SK-N-SH (cell line): ENCODE data around the gene ERAP2. TPM values are rescaled to one million over a fixed set of nuclear protein-coding genes. Genes with fewer than 3 reads are reported as not detected.

Experiments
- CTCF ChIA-PET: fragments of 300-600, 350-600 bp; formaldehyde crosslinking; extraction: SDS; loops from one replicate; lab custom pipeline; 2021; lab: Yijun Ruan, JAX
- POLR2A ChIA-PET: fragments of 350-600 bp; sonication (Branson Sonifier 250); formaldehyde crosslinking; extraction: SDS; loops from one replicate; lab custom pipeline; 2020; ENCODE audit warnings: antibody characterized with exemption, inconsistent platforms; lab: Yijun Ruan, JAX
- DNase-seq: peaks from one replicate; pipeline ENCODE4 v3.0.0; 2012
- H2AFZ ChIP-seq: fragments of 200-600 bp; sonication (generic); 2 replicates; pipeline ENCODE4 v1.8.1; 2016; ENCODE audit warnings: antibody characterized with exemption, mild to moderate bottlenecking, low read depth
- H3F3A ChIP-seq: fragments of 200-600 bp; sonication (generic); replicated peaks from 2 replicates; pipeline ENCODE3; 2016; ENCODE audit warnings: antibody characterized with exemption, mild to moderate bottlenecking; ENCODE audit not compliant: insufficient read depth
- H3K27ac ChIP-seq, 2 experiments: fragments of 200-500 bp in 1 of 2; fragments of 200-600 bp in 1 of 2; sonication (Bioruptor generic) in 1 of 2; sonication (generic), shearing (Covaris generic) in 1 of 2; 2 replicates each; pipeline versions ENCODE4 v1.5.1 to v1.6.1; 2014 to 2016; ENCODE audit warnings: low read depth in 2 of 2, inconsistent platforms in 1 of 2, low read length in 1 of 2, mild to moderate bottlenecking in 1 of 2, mixed read lengths in 1 of 2
- H3K27me3 ChIP-seq: fragments of 200-600 bp; sonication (generic), shearing (Covaris generic); 2 replicates; pipeline ENCODE4 v1.6.1; 2016; ENCODE audit warnings: mixed run types; ENCODE audit not compliant: insufficient read depth
- H3K36me3 ChIP-seq, 2 experiments: fragments of 200-500 bp in 1 of 2; fragments of 200-600 bp in 1 of 2; sonication (Bioruptor generic) in 1 of 2; sonication (generic) in 1 of 2; replicated peaks in 1 of 2; 2 replicates each; pipeline versions ENCODE3 to v1.5.1; 2014 to 2016; ENCODE audit warnings: low read length in 1 of 2, mild to moderate bottlenecking in 1 of 2; ENCODE audit not compliant: insufficient read depth in 2 of 2, control insufficient read depth in 1 of 2
- H3K4me1 ChIP-seq, 2 experiments: fragments of 200-500 bp in 1 of 2; fragments of 200-600 bp in 1 of 2; sonication (Bioruptor generic) in 1 of 2; sonication (generic), shearing (Covaris generic) in 1 of 2; 2 replicates each; pipeline versions ENCODE4 v1.5.1 to v1.6.1; 2014 to 2016; ENCODE audit warnings: low read depth in 1 of 2, low read length in 1 of 2, mixed run types in 1 of 2; ENCODE audit not compliant: insufficient read depth in 2 of 2, control insufficient read depth in 1 of 2
- H3K4me2 ChIP-seq: fragments of 200-600 bp; sonication (generic), shearing (Covaris generic); 2 replicates; pipeline ENCODE4 v1.6.1; 2017; ENCODE audit warnings: mixed run types
- H3K4me3 ChIP-seq, 2 experiments: fragments of 200-500 bp in 1 of 2; fragments of 200-600 bp in 1 of 2; sonication (Bioruptor generic) in 1 of 2; sonication (generic), shearing (Covaris generic) in 1 of 2; 2 replicates each; pipeline versions ENCODE4 v1.5.1 to v1.8.1; 2014 to 2016; ENCODE audit warnings: low read depth in 2 of 2, inconsistent platforms in 1 of 2, low read length in 1 of 2, mild to moderate bottlenecking in 1 of 2, mixed read lengths in 1 of 2, moderate library complexity in 1 of 2
- H3K79me2 ChIP-seq: fragments of 200-600 bp; sonication (generic); 2 replicates; pipeline ENCODE4 v1.8.1; 2017; ENCODE audit warnings: mild to moderate bottlenecking; ENCODE audit not compliant: insufficient read depth
- H3K9ac ChIP-seq: fragments of 200-600 bp; sonication (generic); 2 replicates; pipeline ENCODE4 v1.6.1; 2017; ENCODE audit warnings: mixed run types
- H3K9me2 ChIP-seq: fragments of 200-600 bp; sonication (generic); 2 replicates; pipeline ENCODE4 v1.6.1; 2017; ENCODE audit warnings: mixed run types
- H3K9me3 ChIP-seq: fragments of 200-600 bp; sonication (generic); 2 replicates; pipeline ENCODE4 v1.6.1; 2017; ENCODE audit warnings: mixed run types, mild to moderate bottlenecking, moderate library complexity
- H4K20me1 ChIP-seq: fragments of 200-600 bp; sonication (generic); 2 replicates; pipeline ENCODE4 v1.6.1; 2017; ENCODE audit warnings: mild to moderate bottlenecking, mixed run types; ENCODE audit not compliant: insufficient read depth
- CHD2 ChIP-seq: fragments of 150-350 bp; IDR thresholded peaks from 2 replicates; pipeline ENCODE4 v1.6.1; 2018; ENCODE audit warnings: low read length; ENCODE audit not compliant: partially characterized antibody
- CTCF ChIP-seq: fragments of 200-600 bp; sonication (generic); IDR thresholded peaks from 2 replicates; pipeline ENCODE4 v1.6.1; 2017; ENCODE audit warnings: antibody characterized with exemption, mild to moderate bottlenecking, moderate library complexity
- ELF1 ChIP-seq: IDR thresholded peaks from 2 replicates; pipeline ENCODE4 v1.4.0; 2012
- EZH2phosphoT487 ChIP-seq: fragments of 200-600 bp; sonication (generic); IDR thresholded peaks from 2 replicates; pipeline ENCODE4 v1.6.1; 2017; ENCODE audit warnings: low read depth, mixed run types, mild to moderate bottlenecking, antibody characterized with exemption, moderate library complexity, borderline replicate concordance
- FOSL2 ChIP-seq: IDR thresholded peaks from 2 replicates; pipeline ENCODE4 v1.4.0; 2012; ENCODE audit warnings: low read depth, mild to moderate bottlenecking, moderate library complexity, borderline replicate concordance
- GABPA ChIP-seq: IDR thresholded peaks from 2 replicates; pipeline ENCODE4 v1.4.0; 2012; ENCODE audit warnings: low read depth, mild to moderate bottlenecking
- JUND ChIP-seq: IDR thresholded peaks from 2 replicates; pipeline ENCODE4 v1.4.0; 2012
- MEF2A ChIP-seq: IDR thresholded peaks from 2 replicates; pipeline ENCODE4 v1.4.0; 2012; ENCODE audit warnings: low read depth, borderline replicate concordance
- MXI1 ChIP-seq: IDR thresholded peaks from 2 replicates; pipeline ENCODE4 v1.6.1; 2012; ENCODE audit warnings: mild to moderate bottlenecking, low read depth, low read length, improper control_type of control experiment
- POLR2AphosphoS5 ChIP-seq: IDR thresholded peaks from 2 replicates; pipeline ENCODE4 v1.6.1; 2012; ENCODE audit warnings: low read depth, low read length
- RAD21 ChIP-seq: IDR thresholded peaks from 2 replicates; pipeline ENCODE4 v1.6.1; 2012; ENCODE audit warnings: mild to moderate bottlenecking, low read length
- REST ChIP-seq: IDR thresholded peaks from 2 replicates; pipeline ENCODE4 v1.6.1; 2012; ENCODE audit warnings: mild to moderate bottlenecking, low read depth, low read length, moderate library complexity
- RFX5 ChIP-seq: IDR thresholded peaks from 2 replicates; pipeline ENCODE4 v1.6.1; 2012; ENCODE audit warnings: mild to moderate bottlenecking, improper control_type of control experiment, low read length
- RXRA ChIP-seq: IDR thresholded peaks from 2 replicates; pipeline ENCODE4 v1.4.0; 2012; ENCODE audit warnings: low read depth, mild to moderate bottlenecking, borderline replicate concordance
- SIN3A ChIP-seq: IDR thresholded peaks from 2 replicates; pipeline ENCODE4 v1.6.1; 2012; ENCODE audit warnings: low read depth, mild to moderate bottlenecking, low read length, moderate library complexity, borderline replicate concordance
- TCF12 ChIP-seq: IDR thresholded peaks from 2 replicates; pipeline ENCODE4 v1.4.0; 2012
- YY1 ChIP-seq: IDR thresholded peaks from 2 replicates; pipeline ENCODE4 v1.4.0; 2012; ENCODE audit warnings: low read depth, mild to moderate bottlenecking
- ZBTB33 ChIP-seq: IDR thresholded peaks from 2 replicates; pipeline ENCODE4 v1.4.0; 2012; ENCODE audit warnings: low read depth, borderline replicate concordance
- WGBS: methylation state at CpG from one replicate; pipeline ENCODE4 v1.1.6; 2017; ENCODE audit warnings: low lambda C conversion rate; 5-methylcytosine and 5-hydroxymethylcytosine counted together
- polyA plus RNA-seq, 3 experiments: library from polyadenylated mRNA; depleted of rRNA; stranded (reverse); fragments of >200 nt; gene quantifications; 2 replicates each; pipeline ENCODE4 v1.2.3, GENCODE V29; 2012
- TF ChIP-seq, protein P1 (sequence below): fragments of 150-350 bp; IDR thresholded peaks from 2 replicates; pipeline ENCODE4 v1.6.1; 2016; ENCODE audit warnings: mild to moderate bottlenecking, low read depth, low read length

The ERAP2 gene
- polyA plus RNA-seq, 1 of the 3 experiments (the other 2 are of a cell fraction): 13.2 TPM

DNA sequence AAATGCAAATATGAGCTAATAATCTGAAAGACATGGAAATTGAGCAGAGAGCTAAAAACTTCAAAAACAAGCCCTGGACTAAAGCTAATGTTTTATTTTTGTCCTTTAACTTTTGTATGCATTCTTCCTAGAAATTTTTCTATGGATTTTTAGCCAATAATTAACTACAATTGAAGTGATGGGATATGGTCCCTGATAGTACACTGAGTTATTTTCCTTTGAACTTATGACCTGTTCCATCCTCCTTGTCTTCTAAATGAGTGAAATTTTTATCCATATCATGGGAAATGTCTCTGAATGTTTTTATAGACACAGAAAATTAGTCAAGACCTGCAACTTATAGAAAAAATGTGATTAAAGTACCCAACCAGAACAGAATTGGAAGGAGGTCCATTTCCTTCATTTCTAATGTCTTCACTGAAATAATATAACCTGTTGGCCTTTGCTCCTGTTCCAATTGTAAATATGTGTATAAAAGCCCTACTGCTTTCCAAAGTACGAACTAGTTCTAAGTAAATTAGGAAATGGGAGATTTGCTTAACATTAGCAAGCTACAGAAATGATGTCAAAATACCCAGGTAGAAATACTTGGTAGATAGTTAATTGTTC is 11.3 kb upstream of the ERAP2 start:
- H3K36me3 ChIP-seq: no peaks in the 10 kb centered on the region
- no peaks in the 10 kb centered on the region for H3K9me3 ChIP-seq
- H2AFZ ChIP-seq: no peak overlapping the region
- POLR2A ChIA-PET: no interaction called here
- TF ChIP-seq RFX5 (no peak), CTCF (no peak), RAD21 (no peak), MXI1 (no peak), ELF1 (no peak), EZH2phosphoT487 (no peak), SIN3A (no peak), GABPA (no peak), YY1 (no peak), TCF12 (no peak), POLR2AphosphoS5 (no peak)
- H4K20me1 ChIP-seq: no peaks in the 10 kb centered on the region
- no peak overlapping the region for H3K9ac ChIP-seq
- no peaks in the 10 kb centered on the region for H3F3A ChIP-seq
- no peaks in the 10 kb centered on the region for H3K27me3 ChIP-seq
- no peak for DNase-seq
- CTCF ChIA-PET: interaction anchor here (0.6 to 9.4 kb wide), 4 partner anchors 38 to 298 kb away, joined by 3 to 80 read pairs (median 6); no protein-coding TSS in a partner anchor
- H3K27ac ChIP-seq: no peak overlapping the region
- H3K4me1 ChIP-seq: no peaks in the 10 kb centered on the region
- no peak overlapping the region for H3K4me3 ChIP-seq
- H3K79me2 ChIP-seq: no peaks in the 10 kb centered on the region
- H3K9me2 ChIP-seq: no peaks in the 10 kb centered on the region
- WGBS: 94% methylated on average over 1 of the region's 1 CpG
- no peak overlapping the region for H3K4me2 ChIP-seq

DNA sequence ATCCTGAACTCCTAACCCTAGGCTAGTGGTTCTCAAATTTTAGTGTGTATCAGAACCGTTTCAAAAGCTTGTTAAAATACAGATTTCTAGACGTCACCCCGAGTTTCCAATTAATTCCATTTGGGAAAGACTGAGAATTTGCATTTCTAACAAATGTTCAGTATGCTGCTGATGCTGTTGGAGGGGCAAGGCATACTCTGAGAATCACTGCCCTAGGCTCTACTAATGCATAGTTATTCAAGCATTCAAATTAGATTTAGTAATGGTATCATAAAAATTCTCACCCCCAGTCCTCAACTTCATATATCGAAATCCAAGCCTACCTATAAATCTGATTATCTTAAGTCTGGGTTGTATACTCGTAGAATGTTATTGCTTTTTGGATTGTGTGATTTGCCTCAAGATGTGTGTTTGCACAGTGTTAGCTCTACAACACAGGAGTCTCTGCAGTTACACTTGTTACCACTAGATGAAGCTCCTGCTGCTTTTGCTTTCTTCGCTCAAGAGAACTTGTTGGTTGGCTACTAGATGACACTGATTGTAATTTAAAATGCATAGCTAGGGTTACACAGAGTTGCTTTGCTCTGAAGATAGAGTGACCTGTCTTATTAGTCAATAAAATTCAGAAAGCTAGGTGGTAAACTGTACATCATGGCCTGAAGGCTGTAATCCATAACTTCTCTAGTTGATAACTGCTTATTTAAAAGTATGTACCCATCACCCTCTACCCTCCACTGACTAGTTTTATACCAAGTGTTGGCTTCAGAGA is 7.5 kb upstream of the ERAP2 start:
- no peak overlapping the region for H3K9ac ChIP-seq
- H3K27ac ChIP-seq: no peak overlapping the region
- no peaks in the 10 kb centered on the region for H3K9me3 ChIP-seq
- no peak overlapping the region; a peak in 1 of 4 replicates for H3K4me3 ChIP-seq
- no peaks in the 10 kb centered on the region for H4K20me1 ChIP-seq
- POLR2A ChIA-PET: interaction anchor here (0.7 kb wide), 1 partner anchor 67 kb away, joined by 3 read pairs; the partner anchor contains the start of gene LNPEP
- no peaks in the 10 kb centered on the region for H3K36me3 ChIP-seq
- no peak overlapping the region for H3K4me2 ChIP-seq
- no peaks in the 10 kb centered on the region for H3K4me1 ChIP-seq
- H3K79me2 ChIP-seq: no peaks in the 10 kb centered on the region
- CTCF ChIA-PET: interaction anchor here (0.6 to 9.4 kb wide), 39 partner anchors 9 to 302 kb away, joined by 3 to 80 read pairs (median 4); partner anchors contain the start of genes ERAP1, LIX1 and LNPEP
- H3K27me3 ChIP-seq: no peaks in the 10 kb centered on the region
- H2AFZ ChIP-seq: no peak overlapping the region
- DNase-seq: peak; percentile 32
- WGBS: 51% methylated on average over 6 of the region's 6 CpGs
- no peaks in the 10 kb centered on the region for H3F3A ChIP-seq
- H3K9me2 ChIP-seq: no peaks in the 10 kb centered on the region
- TF ChIP-seq, protein P1, sequence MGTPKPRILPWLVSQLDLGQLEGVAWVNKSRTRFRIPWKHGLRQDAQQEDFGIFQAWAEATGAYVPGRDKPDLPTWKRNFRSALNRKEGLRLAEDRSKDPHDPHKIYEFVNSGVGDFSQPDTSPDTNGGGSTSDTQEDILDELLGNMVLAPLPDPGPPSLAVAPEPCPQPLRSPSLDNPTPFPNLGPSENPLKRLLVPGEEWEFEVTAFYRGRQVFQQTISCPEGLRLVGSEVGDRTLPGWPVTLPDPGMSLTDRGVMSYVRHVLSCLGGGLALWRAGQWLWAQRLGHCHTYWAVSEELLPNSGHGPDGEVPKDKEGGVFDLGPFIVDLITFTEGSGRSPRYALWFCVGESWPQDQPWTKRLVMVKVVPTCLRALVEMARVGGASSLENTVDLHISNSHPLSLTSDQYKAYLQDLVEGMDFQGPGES: no peak
- TF ChIP-seq REST: no peak
- TF ChIP-seq MEF2A: no peak
- TF ChIP-seq CHD2: no peak
- no peak for TF ChIP-seq ZBTB33
- no peak for TF ChIP-seq POLR2AphosphoS5
- TF ChIP-seq RAD21: peak; percentile 88
- TF ChIP-seq JUND: no peak
- no peak for TF ChIP-seq FOSL2
- no peak for TF ChIP-seq YY1
- TF ChIP-seq RXRA: no peak
